ENCODE measurements around the gene PTGES2. TPM values are rescaled to one million over a fixed set of nuclear protein-coding genes. Genes with fewer than 3 reads are reported as not detected.
A peak's percentile ranks its signal among the peaks of the same experiment; 100 is the strongest.

PTGES2 gene
- total and polyA plus RNA-seq, 2 of the 13 experiments (the other 11 are each of a cell fraction or from before 2014, with no cell fraction given) = 63.7 to 79.8 TPM

- 0 out of 2 replicates have a peak, but pooled peaks have one; percentile 61 for TF ChIP-seq CREB1 (IDR thresholded peaks at IDR 0.05)
- no peak for TF ChIP-seq CREB1 (CRISPR knock-in tag; IDR thresholded peaks at IDR 0.05)
- peak; percentile 95 for TF ChIP-seq ZNF407 (CRISPR knock-in tag; IDR thresholded peaks at IDR 0.05; ENCODE audit: not compliant biosample characterization)
- peak; percentile 91 for TF ChIP-seq GZF1 (CRISPR knock-in tag; IDR thresholded peaks at IDR 0.05)
- TF ChIP-seq KLF13 (CRISPR knock-in tag; IDR thresholded peaks at IDR 0.05) = no peak
- peak; percentile 60 for TF ChIP-seq ZNF644 (CRISPR knock-in tag; IDR thresholded peaks at IDR 0.05; ENCODE audit: low read depth)
- TF ChIP-seq NCOA5 (CRISPR knock-in tag; IDR thresholded peaks at IDR 0.05) = no peak
- peak; percentile 91 for TF ChIP-seq ZBTB25 (CRISPR knock-in tag; IDR thresholded peaks at IDR 0.05)
- peak; percentile 90 for TF ChIP-seq MIER2 (CRISPR knock-in tag; IDR thresholded peaks at IDR 0.05)
- no peak for TF ChIP-seq ZNF737 (CRISPR knock-in tag; IDR thresholded peaks at IDR 0.05; ENCODE audit: borderline replicate concordance)
- TF ChIP-seq ZNF451 (CRISPR knock-in tag; IDR thresholded peaks at IDR 0.05) = peak; percentile 97
- TF ChIP-seq ZNF441 (CRISPR knock-in tag; IDR thresholded peaks at IDR 0.05; ENCODE audit: borderline replicate concordance) = peak; percentile 94
- TF ChIP-seq ZNF572 (CRISPR knock-in tag; IDR thresholded peaks at IDR 0.05) = no peak
- peak; percentile 4; the same call in 1 of the 2 replicates for TF ChIP-seq MAFF (IDR thresholded peaks at IDR 0.05; ENCODE audit: low read depth, low read length)
These were observed 24.5 kb downstream of the PTGES2 start (continued) for GRCh38 chr9:128102861-128103588.
